Dedifferentiated amniotic fluid mesenchymal stem cell (primary cell): ENCODE measurements around the gene TCOF1.

Experiments used
- DNase-seq: peaks from one replicate; pipeline ENCODE4 v3.0.0-alpha.2; 2016; ENCODE audit errors: extremely low spot score

The TCOF1 gene

GRCh38 chr5:150325426-150325825, 32.1 kb upstream of the TCOF1 start:
- DNase-seq: no peak

GRCh38 chr5:150326707-150327106, 30.8 kb upstream of the TCOF1 start:
- DNase-seq: no peak

DNA sequence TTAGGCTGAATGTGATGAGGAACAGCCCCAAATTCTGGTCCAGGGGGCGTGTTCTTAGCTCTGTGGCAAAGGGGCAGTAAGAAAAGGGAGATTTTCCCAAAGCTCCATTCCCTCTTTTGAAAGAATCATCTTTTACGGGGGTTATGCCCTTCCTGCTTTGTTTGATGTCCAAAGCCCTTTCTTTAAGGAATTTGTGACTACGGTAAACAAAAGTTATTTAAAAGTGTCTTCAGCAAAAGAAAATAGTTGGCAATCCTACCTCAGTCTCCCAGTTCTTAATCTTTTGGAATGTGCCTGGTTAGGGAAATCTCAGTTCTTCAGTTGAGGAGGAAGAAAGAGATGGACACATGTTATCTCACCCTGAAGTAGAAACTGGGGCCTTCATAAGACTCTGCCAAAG, 30.4 kb upstream of the TCOF1 start:
- DNase-seq: no peak

DNA sequence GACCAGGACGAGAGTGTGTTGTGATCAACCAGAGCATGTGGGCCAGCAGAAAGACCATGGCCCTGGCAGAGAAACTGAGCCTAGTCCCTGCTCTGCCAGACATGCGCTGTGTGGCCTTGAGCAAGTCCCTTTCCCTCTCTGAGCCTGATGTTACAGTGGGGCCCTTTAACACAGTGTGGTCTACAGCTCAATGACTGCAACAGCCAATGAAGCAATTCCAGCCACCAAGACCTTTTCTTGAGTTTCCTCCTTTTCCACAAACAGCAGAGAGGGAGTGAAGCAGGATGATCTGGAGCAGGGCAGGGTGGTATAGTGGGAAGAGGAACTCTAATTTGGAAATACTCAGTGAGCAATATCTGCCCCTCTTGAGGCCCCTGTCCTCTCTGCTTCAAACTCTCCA, 29.0 kb upstream of the TCOF1 start:
- DNase-seq: no peak

DNA sequence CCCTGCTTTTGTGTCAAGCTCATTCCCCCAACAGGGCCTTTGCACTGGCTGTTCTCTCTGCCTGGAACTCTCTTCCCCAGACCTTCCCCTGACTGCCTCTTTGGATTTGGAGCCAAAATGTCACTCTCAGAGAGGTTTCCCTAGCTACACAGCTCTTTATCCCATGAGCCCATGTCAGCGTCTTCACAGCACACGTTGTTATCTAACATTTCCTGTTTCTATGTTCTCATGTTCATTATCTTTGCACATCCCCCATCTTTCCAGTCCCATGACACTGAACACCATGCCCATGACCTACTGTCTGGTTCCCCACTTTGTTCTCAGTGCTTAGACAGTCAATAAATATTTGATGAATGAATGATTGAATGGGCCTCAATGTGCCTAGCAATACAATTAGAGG, 28.5 kb upstream of the TCOF1 start:
- DNase-seq: no peak

- DNase-seq: no peak
Observed at GRCh38 chr5:150329881-150330876, 27.3 kb upstream of the TCOF1 start.

DNA sequence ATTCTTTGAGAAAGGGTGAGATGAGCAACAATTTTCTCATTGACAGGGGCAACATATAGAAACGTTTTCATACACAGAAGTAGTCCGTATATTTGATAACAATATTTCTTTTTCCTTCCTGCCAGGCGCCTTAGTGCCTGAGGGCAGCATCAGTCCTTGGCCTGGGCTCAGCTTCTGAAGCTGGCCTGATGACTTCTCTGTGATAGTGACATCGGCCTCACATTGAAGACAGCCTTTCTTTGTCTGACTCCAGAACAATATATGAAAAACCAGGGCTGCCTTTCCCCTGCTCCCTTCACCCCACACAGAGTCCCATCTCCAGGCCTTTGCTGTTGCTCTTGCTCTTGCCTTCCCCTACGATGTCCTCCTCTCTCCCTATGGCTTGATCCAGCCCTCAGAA, 24.1 kb upstream of the TCOF1 start:
- DNase-seq: no peak

- no peak for DNase-seq
Observed at GRCh38 chr5:150335778-150336177, 21.7 kb upstream of the TCOF1 start.

- no peak for DNase-seq
Observed at GRCh38 chr5:150338546-150338945, 19.0 kb upstream of the TCOF1 start.

DNA sequence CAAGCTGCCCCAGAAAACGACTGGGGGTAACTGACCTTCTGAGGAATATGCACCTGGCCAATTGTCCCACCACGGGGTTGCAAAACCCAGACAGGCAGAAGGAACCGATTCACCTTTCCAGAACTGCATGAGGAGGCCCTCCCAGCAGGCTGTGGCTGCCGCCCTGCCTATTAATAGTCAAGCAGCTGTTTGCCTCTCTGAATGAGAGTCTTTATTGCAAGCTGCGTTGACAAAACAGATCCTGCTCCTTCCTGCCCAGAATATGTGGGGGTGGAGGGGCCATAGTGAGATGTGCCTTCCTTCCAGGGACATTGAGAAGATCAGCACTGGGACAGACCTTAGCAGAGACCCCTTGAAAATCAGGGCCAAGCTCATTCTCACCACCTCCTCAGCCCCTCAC, 18.3 kb upstream of the TCOF1 start:
- no peak for DNase-seq

GRCh38 chr5:150339841-150340240, 17.7 kb upstream of the TCOF1 start:
- no peak for DNase-seq

- DNase-seq: no peak
Observed at GRCh38 chr5:150340614-150341255, 16.8 kb upstream of the TCOF1 start.

- DNase-seq: no peak
Observed at GRCh38 chr5:150341331-150341730, 16.2 kb upstream of the TCOF1 start.

GRCh38 chr5:150341989-150342388, 15.5 kb upstream of the TCOF1 start:
- DNase-seq: no peak

- DNase-seq: no peak
Observed at GRCh38 chr5:150342583-150342982, 14.9 kb upstream of the TCOF1 start.

DNA sequence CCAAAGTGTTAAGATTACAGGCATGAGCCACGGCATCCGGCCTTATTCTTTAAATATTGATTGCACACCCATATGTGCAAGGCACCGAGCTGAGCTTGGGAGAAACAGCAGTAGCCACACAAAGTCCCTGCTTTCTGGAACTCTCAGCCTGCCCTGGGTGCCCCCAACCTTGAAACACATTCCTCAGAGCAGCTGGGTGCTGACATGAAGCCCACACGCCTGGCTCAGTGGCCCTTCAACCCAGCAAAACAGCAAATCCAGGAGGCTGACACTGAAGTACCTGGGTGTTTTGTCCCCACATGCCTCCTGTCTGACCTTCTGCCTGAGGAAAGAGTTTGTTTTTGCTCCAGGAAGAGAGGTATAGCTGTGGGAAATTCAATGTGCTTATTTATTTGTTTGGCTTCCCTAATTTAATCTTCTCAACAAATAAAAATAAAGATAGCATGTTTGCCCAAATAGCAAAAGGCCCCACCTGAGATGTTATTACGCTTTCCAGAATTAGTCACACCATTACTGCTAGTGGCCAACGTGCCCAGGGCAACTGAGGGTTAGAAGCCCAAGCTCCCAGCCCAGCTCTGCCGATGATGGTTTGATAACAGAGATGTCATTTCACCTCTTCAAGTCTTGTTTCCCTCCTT, 13.4 kb upstream of the TCOF1 start:
- no peak for DNase-seq

DNA sequence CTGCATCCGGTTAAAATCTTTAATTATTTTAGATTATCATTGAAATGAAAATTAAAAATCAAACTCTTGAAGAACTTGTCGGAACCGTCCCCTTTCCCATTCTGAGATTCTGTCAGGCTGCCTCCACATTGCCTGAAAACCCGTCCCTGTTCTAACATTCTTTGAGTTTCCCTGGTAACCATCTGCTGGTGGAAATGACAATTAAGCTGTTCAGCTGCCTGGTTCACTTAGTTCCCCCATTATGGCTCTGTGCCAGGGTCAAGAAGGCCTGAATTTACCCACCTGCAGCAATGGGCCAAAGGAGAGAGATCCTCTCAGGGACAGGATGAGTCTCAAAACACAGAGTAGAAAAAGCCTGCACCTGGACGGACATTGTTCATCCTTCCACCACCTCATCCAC, 11.8 kb upstream of the TCOF1 start:
- no peak for DNase-seq

DNA sequence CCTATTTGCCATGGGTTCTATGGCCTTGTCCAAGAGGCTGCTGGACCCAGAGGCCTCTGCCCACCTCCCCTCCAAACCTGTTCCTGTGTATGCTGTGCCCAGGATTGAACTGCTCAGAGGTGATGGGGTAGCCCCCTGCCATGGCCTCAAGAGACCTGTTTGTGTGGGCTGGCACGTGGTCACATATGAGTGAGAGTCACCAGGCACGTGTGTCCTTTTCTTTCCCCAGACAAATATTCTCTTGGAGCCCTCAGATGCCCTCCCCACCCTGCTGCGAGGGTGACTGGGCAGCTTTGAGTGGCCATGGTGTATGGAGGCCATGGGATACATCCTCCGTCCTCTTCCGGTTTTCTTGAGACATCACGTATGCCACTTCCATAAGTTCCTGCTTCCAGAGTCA, 10.9 kb upstream of the TCOF1 start:
- no peak for DNase-seq

DNA sequence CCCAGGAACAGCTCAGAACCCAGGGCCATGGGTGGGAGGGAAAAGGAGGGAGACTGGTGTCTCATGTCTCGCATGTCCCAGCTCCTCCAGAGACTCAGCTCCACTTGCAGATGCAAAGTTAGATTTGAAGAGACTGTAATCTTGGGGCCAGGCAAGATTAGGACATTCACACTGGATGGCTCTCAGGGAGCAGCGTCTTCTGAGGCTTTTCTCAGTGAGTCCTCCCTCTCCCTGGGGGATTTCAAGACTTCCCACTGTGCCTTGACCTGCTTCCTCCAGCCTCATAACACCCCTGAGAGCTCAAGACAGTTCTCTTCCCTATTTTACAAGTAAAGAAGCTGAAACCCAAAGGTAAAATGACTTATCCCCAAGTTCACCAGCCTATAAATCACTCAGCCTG, 10.5 kb upstream of the TCOF1 start:
- DNase-seq: no peak

- DNase-seq: no peak
Observed at GRCh38 chr5:150347451-150347850, 10.0 kb upstream of the TCOF1 start.

- no peak for DNase-seq
Observed at GRCh38 chr5:150349681-150350275, 7.7 kb upstream of the TCOF1 start.
